OCI-LY7 (cell line): ENCODE results near the gene SLC44A3.

Experiments used
- CTCF ChIP-seq: fragments of 200-600 bp; sonication (generic); conservative IDR thresholded peaks from 2 replicates; pipeline ENCODE4 v1.5.1; 2014; ENCODE audit warnings: mild to moderate bottlenecking, antibody characterized with exemption, low read length, moderate library complexity, mixed read lengths
- EZH2phosphoT487 ChIP-seq: fragments of 200-600 bp; sonication (generic); IDR thresholded peaks from 2 replicates; pipeline ENCODE4 v1.6.1; 2018; ENCODE audit warnings: low read depth, borderline replicate concordance, mild to moderate bottlenecking, mixed run types, antibody characterized with exemption, low read length, moderate library complexity, mixed read lengths

- TF ChIP-seq EZH2phosphoT487 (no peak), CTCF (no peak)
Observed at GRCh38 chr1:94908965-94909364, 88.8 kb downstream of the SLC44A3 start.
